Testis (tissue), 2 donors: ENCODE data around the gene CAPZB.

Source experiments
- POLR2A ChIP-seq: fragments of 450-650 bp; IDR thresholded peaks from one replicate; pipeline ENCODE4 v1.6.1; 2017; ENCODE audit warnings: antibody characterized with exemption, mild to moderate bottlenecking, moderate library complexity
- TF ChIP-seq, protein P1 (sequence below), 3 experiments: fragments of 450-650 bp in 2 of 3; fragments of 200-600 bp in 1 of 3; sonication (generic) in 1 of 3; IDR thresholded peaks; one replicate each; pipeline ENCODE4 v1.5.1; 2016 to 2019; ENCODE audit warnings: antibody characterized with exemption in 3 of 3, mild to moderate bottlenecking in 2 of 3, moderate library complexity in 1 of 3

DNA sequence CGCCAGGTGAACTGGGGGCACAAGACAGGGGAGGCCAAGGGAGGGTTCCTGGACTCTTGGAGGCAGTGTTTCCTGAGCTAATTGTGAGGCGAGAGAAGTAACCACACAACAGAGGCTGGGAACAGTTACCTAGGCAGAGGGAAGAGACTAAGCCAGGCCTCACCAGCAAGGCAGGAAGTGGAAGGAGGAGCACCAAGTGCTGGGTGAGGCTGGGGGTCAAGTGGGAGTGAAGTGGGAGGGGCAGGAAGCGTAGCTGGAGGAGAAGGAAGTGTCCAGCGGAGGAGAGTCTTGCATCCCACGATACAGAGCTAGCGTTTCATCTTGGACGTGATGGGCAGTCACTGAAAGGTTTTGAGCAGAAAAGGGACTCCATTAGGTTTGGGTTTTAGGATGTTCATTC is 48.3 kb upstream of the CAPZB start:
- TF ChIP-seq POLR2A: no peak
- TF ChIP-seq, protein P1, sequence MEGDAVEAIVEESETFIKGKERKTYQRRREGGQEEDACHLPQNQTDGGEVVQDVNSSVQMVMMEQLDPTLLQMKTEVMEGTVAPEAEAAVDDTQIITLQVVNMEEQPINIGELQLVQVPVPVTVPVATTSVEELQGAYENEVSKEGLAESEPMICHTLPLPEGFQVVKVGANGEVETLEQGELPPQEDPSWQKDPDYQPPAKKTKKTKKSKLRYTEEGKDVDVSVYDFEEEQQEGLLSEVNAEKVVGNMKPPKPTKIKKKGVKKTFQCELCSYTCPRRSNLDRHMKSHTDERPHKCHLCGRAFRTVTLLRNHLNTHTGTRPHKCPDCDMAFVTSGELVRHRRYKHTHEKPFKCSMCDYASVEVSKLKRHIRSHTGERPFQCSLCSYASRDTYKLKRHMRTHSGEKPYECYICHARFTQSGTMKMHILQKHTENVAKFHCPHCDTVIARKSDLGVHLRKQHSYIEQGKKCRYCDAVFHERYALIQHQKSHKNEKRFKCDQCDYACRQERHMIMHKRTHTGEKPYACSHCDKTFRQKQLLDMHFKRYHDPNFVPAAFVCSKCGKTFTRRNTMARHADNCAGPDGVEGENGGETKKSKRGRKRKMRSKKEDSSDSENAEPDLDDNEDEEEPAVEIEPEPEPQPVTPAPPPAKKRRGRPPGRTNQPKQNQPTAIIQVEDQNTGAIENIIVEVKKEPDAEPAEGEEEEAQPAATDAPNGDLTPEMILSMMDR (IDR thresholded peaks at IDR 0.05): no peak
